HCT116 (cell line): Measurements from ENCODE around the gene SNX10. TPM values are rescaled to one million over a fixed set of nuclear protein-coding genes. Genes with fewer than 3 reads are reported as not detected.

Source experiments
- ATAC-seq: fragments of 200-7000 bp; cut with Tn5 transposase; 2 replicates; pipeline ENCODE4 v1.9.1; 2020; ENCODE audit warnings: mild to moderate bottlenecking, moderate library complexity
- BruUV-seq: library from RNA; stranded (reverse); fragments of 400-500 nt; replicated peaks from 2 replicates; lab custom pipeline; 2021; lab: Mats Ljungman, UMichigan
- CTCF ChIA-PET: fragments of 300-600 bp; sonication (Branson Sonifier 250); formaldehyde crosslinking; loops from one replicate; lab custom pipeline; 2021; ENCODE audit warnings: antibody characterized with exemption; lab: Charles Lee
- POLR2A ChIA-PET: fragments of 300-600, 350-600 bp; sonication (Branson Sonifier 250); formaldehyde crosslinking; loops from one replicate; lab custom pipeline; 2021; ENCODE audit warnings: antibody characterized with exemption; lab: Charles Lee
- RAD21 ChIA-PET, 2 experiments: fragments of 300-600 bp; sonication (Branson Sonifier 250); formaldehyde crosslinking; loops; one replicate each; lab custom pipeline; 2023; ENCODE audit warnings: low total read pairs in 2 of 2; ENCODE audit not compliant: uncharacterized antibody in 2 of 2, unreplicated experiment in 2 of 2, low non-redundant PET in 1 of 2; lab: Charles Lee
- DNase-seq: peaks from one replicate; pipeline ENCODE4 v3.0.0-alpha.2; 2010; ENCODE audit warnings: low read depth, low spot score
- H2AFZ ChIP-seq: fragments of 200-600 bp; shearing (Covaris generic), sonication (generic); 2 replicates; pipeline ENCODE4 v1.6.1; 2017; ENCODE audit warnings: low read depth, mixed run types, mixed read lengths, antibody characterized with exemption, low read length; ENCODE audit not compliant: poor library complexity, severe bottlenecking
- H3K27ac ChIP-seq: 2 replicates; pipeline ENCODE4 v1.5.1; 2012; ENCODE audit warnings: low read depth, low read length
- H3K27me3 ChIP-seq: fragments of 200-600 bp; sonication (generic); 2 replicates; pipeline ENCODE4 v1.6.1; 2016; ENCODE audit warnings: mixed run types, low read length, mixed read lengths; ENCODE audit not compliant: insufficient read depth
- H3K36me3 ChIP-seq, 2 experiments: fragments of 200-500 bp in 1 of 2; fragments of 200-600 bp in 1 of 2; sonication (Bioruptor generic) in 1 of 2; sonication (generic) in 1 of 2; 2 replicates each; pipeline versions ENCODE4 v1.5.1 to v1.6.1; 2014 to 2016; ENCODE audit warnings: low read length in 2 of 2, inconsistent platforms in 1 of 2, mixed read lengths in 1 of 2, mixed run types in 1 of 2; ENCODE audit not compliant: insufficient read depth in 2 of 2, control insufficient read depth in 1 of 2
- H3K4me1 ChIP-seq, 2 experiments: fragments of 200-600 bp in 1 of 2; sonication (generic) in 1 of 2; 2 replicates each; pipeline versions ENCODE4 v1.5.1 to v1.6.1; 2012 to 2017; ENCODE audit warnings: low read length in 2 of 2, inconsistent platforms in 1 of 2, mild to moderate bottlenecking in 1 of 2, mixed read lengths in 1 of 2, mixed run types in 1 of 2, moderate library complexity in 1 of 2; ENCODE audit not compliant: insufficient read depth in 2 of 2, control insufficient read depth in 1 of 2
- H3K4me2 ChIP-seq: fragments of 200-600 bp; sonication (generic); 2 replicates; pipeline ENCODE4 v1.6.1; 2017; ENCODE audit warnings: mixed run types, low read length, mixed read lengths
- H3K4me3 ChIP-seq, 2 experiments: fragments of 200-600 bp in 1 of 2; sonication (generic) in 1 of 2; replicated peaks in 1 of 2; 2 replicates each; pipeline ENCODE4 v1.5.1; 2011 to 2016; ENCODE audit warnings: low read length in 2 of 2, control low read depth in 1 of 2, low read depth in 1 of 2, mild to moderate bottlenecking in 1 of 2, mixed read lengths in 1 of 2, mixed run types in 1 of 2
- H3K79me2 ChIP-seq: fragments of 200-600 bp; sonication (generic); 2 replicates; pipeline ENCODE4 v1.6.1; 2017; ENCODE audit warnings: mild to moderate bottlenecking, mixed run types, low read length, moderate library complexity, mixed read lengths; ENCODE audit not compliant: insufficient read depth
- H3K9ac ChIP-seq: fragments of 200-600 bp; sonication (generic); 2 replicates; pipeline ENCODE4 v1.6.1; 2016; ENCODE audit warnings: low read length, mixed read lengths
- H3K9me2 ChIP-seq: fragments of 200-600 bp; sonication (generic), shearing (Covaris generic); 2 replicates; pipeline ENCODE4 v1.6.1; 2017; ENCODE audit warnings: mixed run types, mild to moderate bottlenecking, moderate library complexity; ENCODE audit not compliant: insufficient read depth
- H3K9me3 ChIP-seq, 2 experiments: fragments of 200-500 bp in 1 of 2; fragments of 200-600 bp in 1 of 2; sonication (Bioruptor generic) in 1 of 2; sonication (generic) in 1 of 2; 2 replicates each; pipeline ENCODE4 v1.6.1; 2014 to 2017; ENCODE audit warnings: low read length in 2 of 2, mixed read lengths in 2 of 2, inconsistent platforms in 1 of 2, low read depth in 1 of 2, mild to moderate bottlenecking in 1 of 2, mixed run types in 1 of 2, moderate library complexity in 1 of 2; ENCODE audit not compliant: control insufficient read depth in 1 of 2, insufficient read depth in 1 of 2
- H4K20me1 ChIP-seq: fragments of 200-600 bp; sonication (generic), shearing (Covaris generic); 2 replicates; pipeline ENCODE4 v1.6.1; 2017; ENCODE audit warnings: mixed run types, mild to moderate bottlenecking, moderate library complexity; ENCODE audit not compliant: insufficient read depth
- ATF3 ChIP-seq: IDR thresholded peaks from 2 replicates; pipeline ENCODE4 v1.6.1; 2012
- CBX3 ChIP-seq: IDR thresholded peaks from 2 replicates; pipeline ENCODE4 v1.6.1; 2012; ENCODE audit warnings: low read depth
- CTCF ChIP-seq, 3 experiments: fragments of 200-600 bp in 1 of 3; sonication (generic) in 1 of 3; IDR thresholded peaks in 2 of 3; conservative IDR thresholded peaks in 1 of 3; 2 replicates each; pipeline ENCODE4 v1.5.1; 2012 to 2017; ENCODE audit warnings: low read depth in 2 of 3, low read length in 2 of 3, antibody characterized with exemption in 1 of 3, borderline replicate concordance in 1 of 3, control low read depth in 1 of 3, mild to moderate bottlenecking in 1 of 3, mixed read lengths in 1 of 3, mixed run types in 1 of 3, moderate library complexity in 1 of 3; ENCODE audit not compliant: insufficient read depth in 1 of 3
- ELF1 ChIP-seq: IDR thresholded peaks from 2 replicates; pipeline ENCODE4 v1.6.1; 2012; ENCODE audit warnings: low read depth, borderline replicate concordance
- EZH2 ChIP-seq: fragments of 200-600 bp; sonication (generic); IDR thresholded peaks from 2 replicates; pipeline ENCODE4 v1.6.1; 2017; ENCODE audit warnings: antibody characterized with exemption, mixed run types
- EZH2phosphoT487 ChIP-seq: fragments of 200-600 bp; IDR thresholded peaks from 2 replicates; pipeline ENCODE4 v1.6.1; 2018; ENCODE audit warnings: antibody characterized with exemption, borderline replicate concordance
- JUND ChIP-seq: IDR thresholded peaks from 2 replicates; pipeline ENCODE4 v1.6.1; 2012
- POLR2A ChIP-seq: IDR thresholded peaks from 2 replicates; pipeline ENCODE4 v1.7.0; 2011; ENCODE audit warnings: borderline replicate concordance; ENCODE audit not compliant: insufficient read depth, insufficient read length; ENCODE audit errors: extremely low read depth
- RAD21 ChIP-seq: IDR thresholded peaks from 2 replicates; pipeline ENCODE4 v1.6.1; 2012; ENCODE audit warnings: low read depth, mild to moderate bottlenecking
- REST ChIP-seq: IDR thresholded peaks from 2 replicates; pipeline ENCODE4 v1.6.1; 2012; ENCODE audit warnings: low read depth
- SIN3A ChIP-seq: IDR thresholded peaks from 2 replicates; pipeline ENCODE4 v1.6.1; 2012; ENCODE audit warnings: low read depth
- SRF ChIP-seq: IDR thresholded peaks from 2 replicates; pipeline ENCODE4 v1.6.1; 2012; ENCODE audit warnings: low read depth
- YY1 ChIP-seq: IDR thresholded peaks from 2 replicates; pipeline ENCODE4 v1.6.1; 2011; ENCODE audit warnings: low read length, low read depth, moderate library complexity, mild to moderate bottlenecking; ENCODE audit not compliant: insufficient replicate concordance; ENCODE audit errors: extremely low read depth
- ZBTB33 ChIP-seq: IDR thresholded peaks from 2 replicates; pipeline ENCODE4 v1.6.1; 2011; ENCODE audit warnings: mild to moderate bottlenecking, low read length, moderate library complexity; ENCODE audit not compliant: insufficient replicate concordance; ENCODE audit errors: extremely low read depth
- intact Hi-C: fragments of 100-400 bp; cut with micrococcal nuclease; formaldehyde crosslinking; loops from 2 replicates; pipeline ENCODE4 v1.10.0; 2022
- total RNA-seq: library from RNA; stranded (reverse); gene quantifications from one replicate; pipeline ENCODE4 v1.2.1, GENCODE V29; 2021; ENCODE audit not compliant: unreplicated experiment
- TF ChIP-seq, protein P1 (sequence below): IDR thresholded peaks from 2 replicates; pipeline ENCODE4 v1.6.1; 2012

SNX10 gene
- total RNA-seq, 1 experiment from 2014 or later, result 26.9 TPM

GRCh38 chr7:26331113-26331512, 39.5 kb downstream of the SNX10 start:
- DNase-seq (no peak), ATAC-seq (no peak)
- H3K27me3 ChIP-seq, result no peaks in the 10 kb centered on the region
- H3K4me3 ChIP-seq, result no peak overlapping the region
- no peak overlapping the region for H3K27ac ChIP-seq
- ChIA-PET RAD21 (no interaction called here), CTCF (no interaction called here), POLR2A (no interaction called here)
- H3K9me3 ChIP-seq, result no peaks in the 10 kb centered on the region
- H3K9me2 ChIP-seq, result no peaks in the 10 kb centered on the region
- TF ChIP-seq CBX3 (no peak), ATF3 (no peak), EZH2 (no peak), CTCF (IDR thresholded peaks at IDR 0.05 in 2 of 3, conservative IDR thresholded peaks at IDR 0.05 in 1 of 3; ENCODE audit: borderline replicate concordance in 1 of 3, insufficient read depth in 1 of 3, low read depth in 2 of 3, low read length in 2 of 3) (no peak), POLR2A (no peak), YY1 (no peak), ZBTB33 (no peak), JUND (no peak), ELF1 (no peak), SRF (no peak), EZH2phosphoT487 (no peak), RAD21 (no peak), REST (no peak), SIN3A (no peak)
- TF ChIP-seq, protein P1, sequence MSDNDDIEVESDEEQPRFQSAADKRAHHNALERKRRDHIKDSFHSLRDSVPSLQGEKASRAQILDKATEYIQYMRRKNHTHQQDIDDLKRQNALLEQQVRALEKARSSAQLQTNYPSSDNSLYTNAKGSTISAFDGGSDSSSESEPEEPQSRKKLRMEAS, result no peak
- H3K79me2 ChIP-seq, result no peaks in the 10 kb centered on the region
- no peaks in the 10 kb centered on the region for H4K20me1 ChIP-seq
- H3K9ac ChIP-seq, result no peak overlapping the region
- no peak overlapping the region for H2AFZ ChIP-seq
- no peak overlapping the region for H3K4me2 ChIP-seq
- H3K4me1 ChIP-seq, result no peaks in the 10 kb centered on the region; a peak in 1 of 4 replicates
- no peaks in the 10 kb centered on the region for H3K36me3 ChIP-seq
- no TSS peak for BruUV-seq
- intact Hi-C loops, result no loop called here
